Astrocyte (in vitro differentiated cells and primary cell): Measurements from ENCODE around the gene CCL17. TPM values are rescaled to one million over a fixed set of nuclear protein-coding genes. Genes with fewer than 3 reads are reported as not detected.

Experiments used
- DNase-seq: peaks from one replicate; pipeline ENCODE4 v3.0.0-alpha.2; 2010; ENCODE audit warnings: low read depth
- FAIRE-seq: peaks from 2 replicates; lab custom pipeline; 2011; peaks lifted over from hg19 to GRCh38; lab: Jason Lieb, UNC
- H2AFZ ChIP-seq: 2 replicates; pipeline ENCODE4 v1.6.0; 2012; ENCODE audit warnings: low read depth, low read length, inconsistent platforms
- H3K27ac ChIP-seq: 2 replicates; pipeline ENCODE4 v1.5.1; 2011; ENCODE audit warnings: low read depth, low read length, inconsistent platforms
- H3K27me3 ChIP-seq: 2 replicates; pipeline ENCODE4 v1.6.0; 2011; ENCODE audit warnings: low read length, inconsistent platforms; ENCODE audit not compliant: insufficient read depth
- H3K36me3 ChIP-seq: 2 replicates; pipeline ENCODE4 v1.5.1; 2011; ENCODE audit warnings: low read length, inconsistent platforms; ENCODE audit not compliant: insufficient read depth
- H3K4me1 ChIP-seq: 2 replicates; pipeline ENCODE4 v1.5.1; 2011; ENCODE audit warnings: low read length, inconsistent platforms; ENCODE audit not compliant: insufficient read depth
- H3K4me2 ChIP-seq: 2 replicates; pipeline ENCODE4 v1.6.0; 2012; ENCODE audit warnings: low read length, inconsistent platforms
- H3K4me3 ChIP-seq: 2 replicates; pipeline ENCODE4 v1.5.1; 2011; ENCODE audit warnings: low read depth, mild to moderate bottlenecking, low read length, inconsistent platforms; ENCODE audit not compliant: insufficient read depth
- H3K79me2 ChIP-seq: 2 replicates; pipeline ENCODE4 v1.6.0; 2012; ENCODE audit warnings: mild to moderate bottlenecking, low read length, inconsistent platforms; ENCODE audit not compliant: insufficient read depth
- H3K9ac ChIP-seq: 2 replicates; pipeline ENCODE4 v1.6.0; 2012; ENCODE audit warnings: mild to moderate bottlenecking, low read length, inconsistent platforms
- H3K9me3 ChIP-seq: 2 replicates; pipeline ENCODE4 v1.5.1; 2012; ENCODE audit warnings: low read depth, mild to moderate bottlenecking, low read length, inconsistent platforms; ENCODE audit not compliant: insufficient read depth
- H4K20me1 ChIP-seq: 2 replicates; pipeline ENCODE4 v1.6.0; 2012; ENCODE audit warnings: low read length, inconsistent platforms; ENCODE audit not compliant: insufficient read depth
- H3K27ac Mint-ChIP-seq: one replicate; pipeline ENCODE4 v1.8.0; 2021; ENCODE audit warnings: mild to moderate bottlenecking, mixed read lengths; ENCODE audit not compliant: unreplicated experiment
- H3K27me3 Mint-ChIP-seq: one replicate; pipeline ENCODE4 v1.8.0; 2021; ENCODE audit warnings: low read depth, mixed read lengths; ENCODE audit not compliant: unreplicated experiment
- H3K36me3 Mint-ChIP-seq: one replicate; pipeline ENCODE4 v1.8.0; 2021; ENCODE audit warnings: low read depth, mixed read lengths; ENCODE audit not compliant: unreplicated experiment
- H3K4me1 Mint-ChIP-seq: one replicate; pipeline ENCODE4 v1.8.0; 2021; ENCODE audit warnings: low read depth, mixed read lengths; ENCODE audit not compliant: unreplicated experiment
- H3K4me3 Mint-ChIP-seq: one replicate; pipeline ENCODE4 v1.8.0; 2021; ENCODE audit warnings: mild to moderate bottlenecking, moderate library complexity, mixed read lengths; ENCODE audit not compliant: unreplicated experiment
- H3K9me3 Mint-ChIP-seq: one replicate; pipeline ENCODE4 v1.8.0; 2021; ENCODE audit warnings: mild to moderate bottlenecking, mixed read lengths; ENCODE audit not compliant: unreplicated experiment
- EZH2 ChIP-seq: IDR thresholded peaks from 2 replicates; pipeline ENCODE4 v1.6.1; 2012; ENCODE audit warnings: mild to moderate bottlenecking, low read length, inconsistent platforms; ENCODE audit not compliant: insufficient read depth
- total RNA-seq: library from RNA; stranded (reverse); gene quantifications from 2 replicates; pipeline ENCODE4 v1.2.1, GENCODE V29; 2021
- TF ChIP-seq, protein P1 (sequence below): IDR thresholded peaks from 2 replicates; pipeline ENCODE4 v1.5.1; 2011; ENCODE audit warnings: low read depth, mild to moderate bottlenecking, inconsistent platforms, low read length, moderate library complexity; ENCODE audit not compliant: insufficient read depth

Gene CCL17
- total RNA-seq, 1 donor from 2014 or later = not detected

DNA sequence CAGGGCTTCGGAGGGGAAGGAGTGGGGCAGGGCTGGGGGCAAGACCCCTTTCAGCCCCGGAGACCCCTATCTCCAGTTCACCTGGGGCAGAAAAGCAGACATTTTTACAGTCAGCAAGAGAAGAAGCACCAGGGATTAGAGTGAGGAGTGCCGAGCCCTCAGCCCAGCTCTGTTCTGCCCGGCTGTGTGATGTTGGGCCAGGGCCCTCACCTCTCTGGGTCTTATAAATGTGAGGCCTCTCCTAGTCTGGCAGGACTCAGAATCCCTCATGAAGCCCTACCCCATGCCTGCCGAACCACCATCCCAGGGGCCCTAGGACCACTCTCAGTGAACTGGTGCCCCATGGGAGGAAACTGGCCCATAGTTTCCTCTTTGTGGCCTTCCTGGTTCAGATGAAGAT, 19.5 kb upstream of the CCL17 start:
- no peaks in the 10 kb centered on the region for H3K9me3 ChIP-seq
- H3K27ac ChIP-seq = no peak overlapping the region
- H3K9me3 Mint-ChIP-seq = no peaks in the 10 kb centered on the region
- peaks cover 9% of the 10 kb centered on the region for H3K27me3 Mint-ChIP-seq
- H3K4me2 ChIP-seq = no peak overlapping the region
- no peak overlapping the region for H3K9ac ChIP-seq
- DNase-seq (no peak), FAIRE-seq (no peak)
- H3K4me3 ChIP-seq = no peak overlapping the region
- peaks cover 6% of the 10 kb centered on the region for H3K27me3 ChIP-seq
- no peak overlapping the region for H3K4me3 Mint-ChIP-seq
- H3K79me2 ChIP-seq = no peaks in the 10 kb centered on the region
- no peaks in the 10 kb centered on the region for H3K36me3 ChIP-seq
- no peak overlapping the region for H2AFZ ChIP-seq
- no peak overlapping the region for H3K27ac Mint-ChIP-seq
- TF ChIP-seq, protein P1, sequence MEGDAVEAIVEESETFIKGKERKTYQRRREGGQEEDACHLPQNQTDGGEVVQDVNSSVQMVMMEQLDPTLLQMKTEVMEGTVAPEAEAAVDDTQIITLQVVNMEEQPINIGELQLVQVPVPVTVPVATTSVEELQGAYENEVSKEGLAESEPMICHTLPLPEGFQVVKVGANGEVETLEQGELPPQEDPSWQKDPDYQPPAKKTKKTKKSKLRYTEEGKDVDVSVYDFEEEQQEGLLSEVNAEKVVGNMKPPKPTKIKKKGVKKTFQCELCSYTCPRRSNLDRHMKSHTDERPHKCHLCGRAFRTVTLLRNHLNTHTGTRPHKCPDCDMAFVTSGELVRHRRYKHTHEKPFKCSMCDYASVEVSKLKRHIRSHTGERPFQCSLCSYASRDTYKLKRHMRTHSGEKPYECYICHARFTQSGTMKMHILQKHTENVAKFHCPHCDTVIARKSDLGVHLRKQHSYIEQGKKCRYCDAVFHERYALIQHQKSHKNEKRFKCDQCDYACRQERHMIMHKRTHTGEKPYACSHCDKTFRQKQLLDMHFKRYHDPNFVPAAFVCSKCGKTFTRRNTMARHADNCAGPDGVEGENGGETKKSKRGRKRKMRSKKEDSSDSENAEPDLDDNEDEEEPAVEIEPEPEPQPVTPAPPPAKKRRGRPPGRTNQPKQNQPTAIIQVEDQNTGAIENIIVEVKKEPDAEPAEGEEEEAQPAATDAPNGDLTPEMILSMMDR = no peak
- TF ChIP-seq EZH2 = no peak
- no peaks in the 10 kb centered on the region for H3K4me1 ChIP-seq
- no peaks in the 10 kb centered on the region for H4K20me1 ChIP-seq
- H3K4me1 Mint-ChIP-seq = peaks cover 11% of the 10 kb centered on the region
- H3K36me3 Mint-ChIP-seq = no peaks in the 10 kb centered on the region

DNA sequence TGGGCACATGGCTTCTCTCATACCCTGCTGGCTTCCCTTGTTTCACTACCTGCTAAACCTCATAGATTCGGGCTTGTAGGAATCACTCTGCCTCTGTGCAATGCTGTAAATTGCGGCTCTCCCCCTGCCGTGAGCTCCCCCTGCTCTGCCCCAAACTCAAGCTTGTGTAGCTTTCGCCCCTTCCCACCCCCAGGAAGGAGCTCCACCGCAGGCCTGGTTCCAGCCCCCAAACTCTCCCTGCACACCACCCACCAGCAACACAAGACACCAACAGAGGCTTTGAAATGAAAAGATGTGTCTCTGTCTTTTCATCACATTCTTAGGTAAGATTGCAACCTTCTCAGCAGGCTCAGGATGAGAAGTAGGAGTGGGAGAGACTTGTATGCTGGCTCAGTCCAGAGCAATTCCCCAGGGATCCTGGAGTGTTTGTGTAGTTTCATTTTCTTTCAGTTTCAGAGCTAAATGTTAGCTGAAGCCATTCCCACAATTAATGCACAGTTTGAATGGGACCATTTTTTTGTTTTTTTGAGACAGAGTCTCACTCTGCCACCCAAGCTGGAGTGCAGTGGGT, 18.1 kb upstream of the CCL17 start:
- H3K4me3 ChIP-seq = no peak overlapping the region
- H3K9me3 ChIP-seq = no peaks in the 10 kb centered on the region
- H3K27ac ChIP-seq = no peak overlapping the region
- no peak overlapping the region for H2AFZ ChIP-seq
- TF ChIP-seq, protein P1 = no peak
- no peak for TF ChIP-seq EZH2
- FAIRE-seq (no peak), DNase-seq (no peak)
- Mint-ChIP-seq H3K27me3 (peaks cover 12% of the 10 kb centered on the region), H3K4me1 (peaks cover 11% of the 10 kb centered on the region), H3K9me3 (peaks cover 3% of the 10 kb centered on the region), H3K4me3 (no peak overlapping the region), H3K27ac (peak overlapping the region; percentile 72), H3K36me3 (no peaks in the 10 kb centered on the region)
- peak overlapping the region; percentile 32 for H3K4me2 ChIP-seq
- no peaks in the 10 kb centered on the region for H3K36me3 ChIP-seq
- no peaks in the 10 kb centered on the region for H3K79me2 ChIP-seq
- H3K4me1 ChIP-seq = no peaks in the 10 kb centered on the region
- H4K20me1 ChIP-seq = no peaks in the 10 kb centered on the region
- H3K27me3 ChIP-seq = peaks cover 9% of the 10 kb centered on the region
- no peak overlapping the region for H3K9ac ChIP-seq

DNA sequence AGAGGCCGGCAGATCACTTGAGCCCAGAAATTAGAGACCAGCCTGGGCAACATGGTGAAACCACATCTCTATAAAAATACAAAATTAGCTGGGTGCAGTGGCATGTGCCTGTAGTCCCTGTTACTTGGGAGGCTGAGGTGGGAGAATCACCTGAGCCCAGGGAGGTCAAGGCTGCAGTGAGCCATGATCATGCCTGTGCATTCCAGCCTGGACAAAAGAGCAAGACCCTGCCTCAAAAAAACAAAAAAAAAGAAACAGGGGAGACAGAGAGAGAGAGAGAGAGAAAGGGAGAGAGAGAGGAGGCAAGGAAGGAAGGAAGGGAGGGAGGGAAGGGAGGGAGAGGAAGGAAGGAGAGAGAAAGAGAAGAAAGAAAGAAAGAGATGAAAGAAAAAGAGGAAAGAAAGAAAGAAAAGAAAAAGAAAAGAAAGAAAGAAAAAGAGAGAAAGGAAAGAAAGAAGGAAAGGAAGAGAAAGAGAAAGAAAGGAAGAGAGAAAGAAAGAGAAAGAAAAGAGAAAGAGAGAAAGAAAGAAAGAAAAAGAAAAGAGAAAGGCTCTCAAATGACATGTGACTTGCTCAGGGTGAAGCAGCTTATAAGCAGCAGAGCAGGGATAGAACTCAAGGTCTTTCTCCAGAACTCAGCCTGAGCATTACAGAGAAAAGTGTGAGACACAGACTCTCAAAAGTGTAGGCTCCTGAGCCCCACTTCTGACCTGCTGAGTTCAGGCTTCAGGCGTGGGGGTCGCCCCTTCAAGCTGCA, 16.8 kb upstream of the CCL17 start:
- Histone ChIP-seq H4K20me1 (no peaks in the 10 kb centered on the region), H3K79me2 (no peaks in the 10 kb centered on the region), H2AFZ (no peak overlapping the region), H3K36me3 (no peaks in the 10 kb centered on the region), H3K4me3 (no peak overlapping the region), H3K4me2 (no peak overlapping the region), H3K9ac (no peak overlapping the region), H3K27ac (no peak overlapping the region), H3K27me3 (peaks cover 9% of the 10 kb centered on the region), H3K9me3 (no peaks in the 10 kb centered on the region), H3K4me1 (no peaks in the 10 kb centered on the region)
- TF ChIP-seq, protein P1 = no peak
- no peak for TF ChIP-seq EZH2
- Mint-ChIP-seq H3K4me3 (no peak overlapping the region), H3K9me3 (peaks cover 6% of the 10 kb centered on the region), H3K27ac (no peak overlapping the region), H3K27me3 (peaks cover 12% of the 10 kb centered on the region), H3K4me1 (peaks cover 11% of the 10 kb centered on the region), H3K36me3 (no peaks in the 10 kb centered on the region)
- FAIRE-seq (no peak), DNase-seq (no peak)
